ENCODE measurements around the gene OSBPL7. TPM values are rescaled to one million over a fixed set of nuclear protein-coding genes. Genes with fewer than 3 reads are reported as not detected.
A peak's percentile ranks its signal among the peaks of the same experiment; 100 is the strongest.

OSBPL7 gene
- polyA plus RNA-seq, 6 donors from 2014 or later, result 1.2 to 9.2 (median 4.5) TPM

DNA sequence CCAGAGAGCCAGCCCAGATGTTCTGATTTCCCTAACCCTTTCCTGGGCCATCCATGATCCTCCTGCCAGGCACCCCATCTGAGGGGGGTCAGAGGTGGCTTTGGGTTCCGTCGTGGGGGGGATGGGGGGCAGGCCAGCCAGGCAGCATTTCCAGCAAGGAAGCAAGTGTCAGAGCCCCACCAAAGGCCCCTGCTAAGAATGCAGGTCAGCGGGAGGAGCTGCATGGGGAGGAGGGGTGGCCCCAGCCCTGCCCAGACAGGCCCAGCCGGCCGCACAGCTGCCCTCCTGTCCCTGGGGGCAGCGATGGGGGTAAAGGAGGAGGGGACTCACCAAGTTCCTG is 21.8 kb upstream of the OSBPL7 start:
- H3K36me3 Mint-ChIP-seq, result no peaks in the 10 kb centered on the region
- DNase-seq, result no peak
- H3K4me3 Mint-ChIP-seq, result peak overlapping the region in 1 of 8 donors; percentile 95
- no peak overlapping the region for H3K27ac Mint-ChIP-seq
- peaks cover 23 to 36% (median 30%) of the 10 kb centered on the region in 3 donors for H3K4me1 Mint-ChIP-seq
- no peaks in the 10 kb centered on the region for H3K9me3 Mint-ChIP-seq
- ATAC-seq (ENCODE audit: low read depth in 2 of 2), result no peak
- peaks cover 30 to 46% (median 40%) of the 10 kb centered on the region in 3 donors for H3K27me3 Mint-ChIP-seq

DNA sequence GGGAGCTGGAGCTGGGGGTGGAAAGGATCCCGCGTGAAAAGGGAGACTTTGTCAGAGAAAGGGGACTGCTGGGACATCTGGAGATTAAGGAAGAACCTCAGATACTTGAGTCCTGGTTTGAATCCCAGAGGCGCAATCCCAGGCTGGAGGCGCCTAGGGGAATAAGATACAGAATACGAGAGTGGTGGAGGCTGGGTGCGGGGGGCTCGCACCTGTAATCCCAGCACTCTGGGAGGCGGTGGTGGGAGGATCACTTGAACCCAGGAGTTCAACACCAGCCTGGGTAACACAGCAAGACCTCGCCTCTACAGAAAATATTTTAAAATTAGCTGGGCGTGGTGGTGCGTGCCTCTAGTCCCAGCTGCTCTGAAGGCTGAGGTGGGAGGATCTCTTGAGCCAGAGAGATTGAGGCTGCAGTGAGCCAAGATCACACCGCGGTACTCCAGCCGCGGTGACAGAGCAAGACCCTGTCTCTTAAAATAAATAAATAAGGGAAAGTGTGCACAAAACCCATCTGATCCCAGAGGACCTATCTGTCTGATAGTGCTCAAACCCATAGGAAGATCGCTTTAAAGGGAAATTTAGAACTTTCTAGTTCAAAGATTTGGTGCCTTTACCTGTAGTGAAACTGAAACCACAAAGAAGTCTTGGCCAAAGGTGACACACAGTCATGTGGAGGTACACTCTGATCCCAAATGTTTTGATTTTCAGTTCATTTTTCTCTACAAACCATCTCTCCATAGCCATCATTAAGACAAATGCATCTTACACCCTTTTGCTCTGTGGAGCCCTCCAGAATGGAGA is 20.1 kb upstream of the OSBPL7 start:
- DNase-seq (no peak), ATAC-seq (ENCODE audit: low read depth in 2 of 2) (no peak)
- Mint-ChIP-seq H3K4me1 (peaks cover 17 to 26% (median 25%) of the 10 kb centered on the region in 3 donors), H3K27ac (peak overlapping the region in 5 of 6 donors; percentile 39 to 88 (median 76)), H3K9me3 (no peaks in the 10 kb centered on the region), H3K36me3 (no peaks in the 10 kb centered on the region), H3K27me3 (peaks cover 29 to 30% (median 30%) of the 10 kb centered on the region in 3 donors), H3K4me3 (peak overlapping the region; percentile 93 to 100 (median 96))

DNA sequence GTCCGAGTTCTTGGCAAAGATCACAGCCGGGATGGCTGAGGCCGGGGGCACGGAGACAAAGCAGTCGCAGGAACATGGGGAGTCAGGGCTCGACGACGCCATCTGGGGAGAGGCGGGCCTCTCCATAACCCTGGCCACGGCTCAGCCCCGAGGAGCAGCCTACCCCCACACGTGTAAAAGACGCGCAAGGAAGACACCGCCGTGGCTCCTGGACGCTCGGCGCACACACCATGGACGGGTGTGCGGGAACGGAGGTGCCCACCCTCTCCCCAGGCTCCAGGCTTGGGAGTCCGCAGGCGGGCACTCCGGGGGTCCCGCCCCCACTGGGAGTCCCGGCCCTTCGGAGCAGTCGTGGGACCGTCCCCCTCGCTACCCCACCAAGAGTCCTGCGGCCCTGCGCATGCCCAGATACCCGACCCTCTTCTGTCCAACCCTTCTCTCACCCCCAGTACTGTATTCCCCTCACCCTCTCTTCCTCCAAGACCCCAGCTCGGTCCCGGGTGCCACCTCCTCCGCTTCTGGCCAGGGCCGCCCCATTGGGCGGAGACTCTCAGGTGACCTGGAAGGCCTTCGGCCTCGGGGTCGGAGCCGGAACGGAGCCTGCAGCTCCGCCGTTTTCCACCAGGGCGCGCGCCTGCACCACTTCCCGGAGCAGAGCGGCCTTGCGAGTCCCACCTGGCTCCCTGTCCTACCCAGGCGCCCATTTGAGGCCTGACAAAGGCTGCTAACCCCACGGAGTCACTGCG is 19.3 kb upstream of the OSBPL7 start, which contains the start of gene SCRN2:
TSS of gene SCRN2 (minus strand) at position 532 of the 746 bp plus-strand sequence. CDS start at position 102, 430 bp downstream.
- H3K27me3 Mint-ChIP-seq, result peaks cover 22% of the 10 kb centered on the region in 3 donors
- H3K4me3 Mint-ChIP-seq, result peak within 1 kb of the TSS; percentile 93 to 100 (median 96)
- peak; percentile 84 for DNase-seq
- ATAC-seq (ENCODE audit: low read depth in 2 of 2), result peak; percentile 87 to 89
- H3K36me3 Mint-ChIP-seq, result no peaks in the 10 kb centered on the region
- peaks cover 18 to 25% (median 25%) of the 10 kb centered on the region in 3 donors for H3K4me1 Mint-ChIP-seq
- no peaks in the 10 kb centered on the region for H3K9me3 Mint-ChIP-seq
- H3K27ac Mint-ChIP-seq, result peak within 1 kb of the TSS; percentile 39 to 88 (median 80)

DNA sequence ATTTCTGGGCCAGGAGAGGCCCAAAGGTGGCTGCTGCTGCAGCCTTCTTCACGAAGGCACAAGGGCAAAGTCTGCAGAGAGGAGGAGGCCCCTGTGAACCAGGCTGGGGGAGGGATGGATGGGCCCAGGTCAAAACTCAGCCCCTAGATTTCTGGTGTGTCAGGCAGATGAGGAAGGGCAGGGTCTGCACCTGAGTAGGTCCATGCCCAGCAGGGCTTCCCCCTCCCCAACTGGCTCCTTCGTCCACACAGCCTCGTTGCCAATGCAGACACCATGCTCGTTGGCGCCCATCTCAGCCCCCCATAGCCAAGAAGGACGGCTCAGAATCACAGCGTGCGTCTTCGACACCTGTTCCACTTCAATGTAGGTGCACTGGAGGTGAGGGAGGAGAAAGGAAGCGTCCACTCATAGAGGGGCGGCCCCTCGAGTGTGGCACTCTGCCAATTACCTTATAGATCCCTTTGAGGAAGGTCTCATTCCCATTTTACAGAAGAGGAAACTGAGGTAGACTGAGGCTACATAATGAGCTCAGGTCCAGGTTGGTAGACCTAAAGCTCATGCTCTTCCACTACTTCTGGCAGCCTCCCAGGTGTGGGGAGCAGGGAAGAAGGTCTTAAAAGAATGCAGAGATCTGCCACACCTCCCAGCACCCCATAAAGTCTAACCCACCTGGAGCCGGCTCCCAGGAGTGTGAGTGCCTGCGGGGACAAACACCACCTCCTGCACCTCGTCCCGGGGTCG is 18.6 kb upstream of the OSBPL7 start:
- Mint-ChIP-seq H3K36me3 (no peaks in the 10 kb centered on the region), H3K4me3 (peak overlapping the region; percentile 93 to 100 (median 96)), H3K9me3 (no peaks in the 10 kb centered on the region), H3K27ac (peak overlapping the region in 1 of 6 donors; percentile 88), H3K4me1 (peaks cover 23 to 25% (median 25%) of the 10 kb centered on the region in 3 donors), H3K27me3 (peaks cover 14 to 15% (median 14%) of the 10 kb centered on the region in 3 donors)
- ATAC-seq (ENCODE audit: low read depth in 2 of 2), result no peak
- DNase-seq, result no peak

DNA sequence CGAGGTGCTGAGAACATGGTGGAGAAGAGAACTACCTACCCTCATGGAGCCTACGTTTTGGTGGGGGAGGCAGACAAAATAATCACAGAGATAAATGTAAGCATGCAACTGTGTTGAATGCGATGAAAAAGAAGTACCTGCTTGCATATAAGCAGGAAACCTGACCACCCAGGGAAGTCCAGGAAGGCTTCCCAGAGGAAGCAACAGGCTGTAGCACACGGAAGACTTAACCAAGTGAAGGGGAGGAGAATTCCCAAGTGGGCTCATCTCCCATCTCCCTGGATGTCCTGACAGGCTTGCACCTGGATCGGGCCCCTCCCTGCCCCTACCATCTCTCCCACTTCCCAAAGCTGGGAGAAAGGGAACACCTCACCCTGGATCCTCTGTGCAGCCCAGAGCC is 17.5 kb upstream of the OSBPL7 start:
- ATAC-seq (ENCODE audit: low read depth in 2 of 2), result no peak
- no peak for DNase-seq
- Mint-ChIP-seq H3K27me3 (peaks cover 3 to 5% (median 3%) of the 10 kb centered on the region in 3 donors), H3K4me3 (peak overlapping the region in 4 of 8 donors; percentile 42 to 96 (median 81)), H3K9me3 (no peaks in the 10 kb centered on the region), H3K4me1 (peaks cover 25 to 31% (median 27%) of the 10 kb centered on the region in 3 donors), H3K36me3 (no peaks in the 10 kb centered on the region), H3K27ac (no peak overlapping the region)

DNA sequence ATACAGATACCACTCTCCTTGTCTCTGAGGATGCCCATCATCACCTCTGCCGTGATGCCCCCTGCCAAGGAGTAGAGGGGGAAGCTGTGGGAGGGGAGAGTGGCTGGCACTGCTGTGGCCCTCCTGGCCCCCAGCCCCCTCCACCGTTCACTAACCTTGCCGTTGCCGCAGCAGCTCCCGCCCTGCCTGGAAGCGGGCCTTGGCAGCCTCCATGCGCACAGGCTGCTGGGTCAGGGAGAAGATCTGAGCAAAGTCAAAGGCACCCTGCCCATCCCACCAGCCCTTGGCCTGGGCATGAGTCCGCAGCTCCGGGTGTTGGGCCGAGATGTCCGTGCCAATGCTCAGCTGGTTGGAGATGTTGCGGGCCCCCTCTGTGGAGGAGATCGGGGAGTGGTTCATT is 17.0 kb upstream of the OSBPL7 start:
- H3K4me1 Mint-ChIP-seq, result peaks cover 25 to 31% (median 27%) of the 10 kb centered on the region in 3 donors
- peak overlapping the region in 2 of 8 donors; percentile 67 to 95 for H3K4me3 Mint-ChIP-seq

DNA sequence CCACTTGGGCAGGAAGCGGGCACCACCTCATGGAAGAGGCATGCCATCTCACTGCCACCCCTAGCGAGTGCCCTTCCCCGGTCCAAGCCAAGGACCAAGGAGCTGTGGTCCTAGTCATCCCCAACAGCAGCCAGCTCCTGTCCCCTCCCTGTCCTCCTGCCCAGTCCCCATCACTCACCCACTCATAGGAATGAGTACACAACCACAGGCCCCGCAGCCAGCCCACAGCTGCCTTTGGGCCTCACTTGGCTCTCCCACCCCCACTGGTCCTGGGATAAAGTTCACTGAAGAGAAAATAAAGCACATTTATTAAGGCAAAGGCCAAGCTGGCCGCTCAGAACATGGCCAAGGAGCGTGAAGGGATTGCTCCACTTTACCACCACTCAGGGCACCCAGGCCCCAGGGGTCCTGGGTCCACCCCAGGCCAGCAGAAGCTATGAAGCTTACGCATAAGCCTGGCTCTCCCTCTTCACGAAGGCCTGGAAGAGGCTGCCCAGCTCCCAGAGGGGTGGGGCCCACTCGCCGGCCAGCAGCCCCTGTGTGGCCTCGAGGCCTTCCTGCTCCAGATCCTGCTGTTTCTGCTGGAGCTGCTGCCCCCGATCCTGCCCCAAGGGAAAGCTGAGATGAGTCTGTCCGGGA is 15.9 kb upstream of the OSBPL7 start:
- DNase-seq (no peak), ATAC-seq (ENCODE audit: low read depth in 2 of 2) (no peak)
- H3K4me3 Mint-ChIP-seq, result peak overlapping the region in 1 of 8 donors; percentile 35
- H3K27me3 Mint-ChIP-seq, result no peaks in the 10 kb centered on the region
- no peaks in the 10 kb centered on the region for H3K36me3 Mint-ChIP-seq
- no peaks in the 10 kb centered on the region for H3K9me3 Mint-ChIP-seq
- peaks cover 20 to 31% (median 22%) of the 10 kb centered on the region in 3 donors for H3K4me1 Mint-ChIP-seq
- peak overlapping the region in 1 of 6 donors; percentile 44 for H3K27ac Mint-ChIP-seq

More for the DNA sequence above, 17.0 kb upstream of the OSBPL7 start:
- ATAC-seq (ENCODE audit: low read depth in 2 of 2), result no peak
- no peak for DNase-seq
- Mint-ChIP-seq H3K27me3 (peaks cover 0 to 5% (median 0%) of the 10 kb centered on the region in 3 donors), H3K27ac (no peak overlapping the region), H3K36me3 (no peaks in the 10 kb centered on the region), H3K9me3 (no peaks in the 10 kb centered on the region)

DNA sequence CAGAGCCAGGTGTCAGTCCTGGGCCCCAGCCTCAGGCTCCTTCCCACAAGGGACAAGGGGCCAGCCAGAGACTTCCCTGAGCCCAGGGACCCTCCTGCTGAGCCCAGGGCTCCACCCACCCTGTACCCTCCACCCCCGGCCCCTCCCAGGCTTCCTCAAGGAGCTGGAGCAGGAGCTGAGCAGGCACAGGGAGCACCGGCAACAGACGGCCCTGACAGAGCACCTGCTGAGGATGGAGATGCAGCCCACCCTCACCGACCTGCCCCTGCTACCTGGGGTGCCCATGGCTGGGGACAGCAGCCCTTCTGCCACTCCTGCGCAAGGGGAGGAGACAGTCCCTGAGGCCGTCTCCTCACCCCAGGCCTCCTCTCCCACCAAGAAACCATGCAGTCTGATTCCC is 15.0 kb upstream of the OSBPL7 start:
- Mint-ChIP-seq H3K9me3 (no peaks in the 10 kb centered on the region), H3K4me3 (no peak overlapping the region), H3K27me3 (no peaks in the 10 kb centered on the region), H3K36me3 (no peaks in the 10 kb centered on the region), H3K27ac (no peak overlapping the region), H3K4me1 (peaks cover 28 to 39% (median 28%) of the 10 kb centered on the region in 3 donors)
- ATAC-seq (ENCODE audit: low read depth in 2 of 2) (no peak), DNase-seq (no peak)

DNA sequence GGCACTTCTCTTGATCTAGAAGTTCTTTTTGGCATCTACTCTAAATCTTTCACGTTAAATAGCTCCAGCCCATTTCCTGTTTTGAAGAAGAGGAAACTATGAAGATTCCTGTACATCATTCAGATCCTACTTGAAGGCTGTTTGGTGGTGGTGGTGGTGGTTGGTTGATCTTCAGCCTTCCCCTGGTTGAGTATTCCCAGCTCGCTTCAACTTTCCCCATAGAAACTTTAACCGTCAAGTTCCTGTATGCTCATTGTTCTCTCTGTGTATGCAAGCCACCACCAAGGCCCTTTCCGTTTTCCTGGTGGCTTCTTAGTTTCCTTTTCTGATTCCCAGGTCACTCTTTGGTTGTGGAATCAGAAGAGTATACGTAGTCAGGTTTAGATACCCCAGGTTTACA is 13.2 kb upstream of the OSBPL7 start:
- peak overlapping the region in 2 of 8 donors; percentile 55 to 70 for H3K4me3 Mint-ChIP-seq

DNA sequence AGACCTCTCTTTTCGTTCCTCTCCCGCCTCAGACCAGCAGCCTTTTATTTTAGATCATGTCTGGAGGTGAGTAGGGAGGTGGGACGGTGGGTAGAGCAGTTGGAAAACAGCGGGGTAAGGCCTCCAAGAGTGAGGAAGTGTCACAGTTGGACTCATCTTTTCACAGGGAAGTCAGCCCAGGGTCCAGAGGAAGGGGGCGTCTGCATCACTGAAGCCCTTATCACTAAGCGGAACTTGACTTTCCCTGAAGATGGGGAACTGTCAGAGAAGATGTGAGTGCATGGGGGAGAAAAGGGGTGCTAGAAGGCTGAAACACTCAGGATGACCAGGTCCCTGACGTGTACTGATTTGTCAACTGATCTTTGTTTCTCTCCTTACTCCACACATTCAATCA is 10.3 kb upstream of the OSBPL7 start:
- peak; percentile 4 to 16 for ATAC-seq (ENCODE audit: low read depth in 2 of 2)
- no peaks in the 10 kb centered on the region for H3K9me3 Mint-ChIP-seq
- peaks cover 17 to 39% (median 30%) of the 10 kb centered on the region in 3 donors for H3K4me1 Mint-ChIP-seq

More for the DNA sequence above, 13.2 kb upstream of the OSBPL7 start:
- peaks cover 19 to 36% (median 32%) of the 10 kb centered on the region in 3 donors for H3K4me1 Mint-ChIP-seq
- no peaks in the 10 kb centered on the region for H3K9me3 Mint-ChIP-seq
- ATAC-seq (ENCODE audit: low read depth in 2 of 2) (no peak), DNase-seq (no peak)
- no peaks in the 10 kb centered on the region for H3K36me3 Mint-ChIP-seq
- H3K27ac Mint-ChIP-seq, result peak overlapping the region in 2 of 6 donors; percentile 53 to 84
- no peaks in the 10 kb centered on the region for H3K27me3 Mint-ChIP-seq

DNA sequence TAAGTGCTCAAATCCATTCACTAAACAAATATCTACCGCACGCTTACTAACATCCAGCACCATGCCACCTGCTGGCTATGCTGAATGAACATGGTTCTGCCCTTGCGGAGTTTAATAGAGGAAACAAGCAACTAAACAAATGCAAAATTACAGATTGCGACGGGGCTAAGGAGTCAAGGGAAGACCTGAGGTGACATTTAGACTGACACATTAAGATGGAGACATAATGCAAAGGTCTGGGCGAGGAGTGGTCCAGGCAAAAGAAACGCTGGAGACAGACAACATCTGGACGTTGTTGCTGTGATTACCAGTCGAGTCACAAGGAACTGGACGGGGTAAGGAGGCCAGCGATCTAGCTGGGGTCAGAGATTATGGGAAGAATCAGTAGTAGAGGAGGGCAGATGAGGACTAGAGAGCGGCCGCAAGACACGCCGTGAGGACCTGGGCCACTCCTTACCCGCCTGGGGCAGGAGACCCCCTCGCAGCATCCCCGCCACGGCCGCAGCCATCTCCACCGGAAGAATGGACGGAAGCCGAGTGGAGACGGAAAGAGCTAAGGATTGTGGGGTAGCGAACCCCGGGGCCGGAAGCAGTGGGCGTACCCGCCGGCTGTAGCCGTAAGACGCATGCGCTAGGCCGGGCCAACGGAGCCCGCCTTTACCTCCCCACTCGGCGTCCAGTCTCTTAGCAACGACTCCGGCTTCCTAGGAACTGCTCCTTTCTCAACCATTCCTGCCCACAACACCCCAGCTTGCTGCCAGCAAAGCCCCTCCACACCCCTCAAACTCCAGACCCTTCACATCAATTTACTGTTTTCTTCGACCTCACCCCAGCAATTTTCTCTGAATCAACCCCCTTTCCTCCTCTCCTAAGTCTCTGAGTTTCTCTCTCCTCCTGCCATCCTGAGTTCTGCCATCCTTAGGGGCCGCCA is 9.7 kb upstream of the OSBPL7 start, which contains the start of the genes LRRC46 and MRPL10:
TSS of gene LRRC46 (plus strand) at position 668 of the 931 bp plus-strand sequence. CDS start 320 bp downstream, outside the sequence.
TSS of gene MRPL10 (minus strand) at position 539 of the 931 bp plus-strand sequence. CDS start at position 509, 30 bp downstream.
- H3K4me1 Mint-ChIP-seq, result peaks cover 19 to 39% (median 30%) of the 10 kb centered on the region in 3 donors
- peak within 1 kb of the TSS; percentile 92 to 97 (median 94) for H3K27ac Mint-ChIP-seq
- H3K9me3 Mint-ChIP-seq, result no peaks in the 10 kb centered on the region
- ATAC-seq (ENCODE audit: low read depth in 2 of 2) (peak; percentile 92 to 97), DNase-seq (peak; percentile 89)
- peak within 1 kb of the TSS; percentile 91 to 98 (median 95) for H3K4me3 Mint-ChIP-seq
- H3K36me3 Mint-ChIP-seq, result peaks cover 0 to 8% of the 10 kb centered on the region in 2 donors
- H3K27me3 Mint-ChIP-seq, result no peaks in the 10 kb centered on the region

More for the DNA sequence above, 10.3 kb upstream of the OSBPL7 start:
- DNase-seq, result peak; percentile 8
- Mint-ChIP-seq H3K36me3 (peaks cover 0 to 8% of the 10 kb centered on the region in 2 donors), H3K4me3 (peak overlapping the region; percentile 91 to 98 (median 95)), H3K27me3 (no peaks in the 10 kb centered on the region), H3K27ac (peak overlapping the region; percentile 70 to 97 (median 94))

Data from naive B cell (primary cell).